ENCODE results near the gene CYB5B.

The CYB5B gene

DNA sequence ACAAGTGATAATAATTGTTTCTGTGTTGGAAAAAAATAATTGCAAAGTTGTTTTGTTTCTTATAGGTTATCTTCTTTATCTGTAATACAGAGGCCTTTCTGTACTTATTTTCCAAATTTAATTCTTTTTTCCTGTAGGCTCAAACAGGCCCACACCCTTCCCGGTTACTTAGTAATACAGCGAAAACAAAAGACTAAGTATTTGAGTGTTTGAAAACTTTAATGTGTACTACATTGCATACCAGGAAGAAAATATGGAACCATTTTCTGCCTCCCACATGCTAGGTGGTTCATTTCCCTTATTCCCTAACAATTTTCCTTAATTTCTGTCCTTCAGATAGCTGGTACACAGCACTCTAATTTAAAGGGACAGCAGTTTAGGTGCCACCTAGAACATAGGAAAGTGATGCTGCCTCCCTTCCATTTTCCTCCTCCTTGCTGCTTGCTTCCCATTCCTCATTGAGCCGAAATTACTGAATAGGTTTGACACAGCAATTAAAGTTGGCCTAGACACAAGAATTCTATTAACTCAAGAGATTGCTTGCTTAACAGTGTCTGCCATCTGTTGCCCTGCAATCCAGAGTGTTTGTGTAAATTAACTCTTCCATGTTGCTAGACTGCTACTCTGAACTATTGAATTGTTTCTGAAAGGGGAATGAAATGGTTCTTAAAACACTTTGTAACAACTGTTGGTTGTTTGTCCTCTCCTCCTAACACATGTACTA, 24.2 kb downstream of the CYB5B start:
- DNase-seq, result no peak

GRCh38 chr16:69451166-69451565, 26.7 kb downstream of the CYB5B start:
- DNase-seq, result no peak

DNA sequence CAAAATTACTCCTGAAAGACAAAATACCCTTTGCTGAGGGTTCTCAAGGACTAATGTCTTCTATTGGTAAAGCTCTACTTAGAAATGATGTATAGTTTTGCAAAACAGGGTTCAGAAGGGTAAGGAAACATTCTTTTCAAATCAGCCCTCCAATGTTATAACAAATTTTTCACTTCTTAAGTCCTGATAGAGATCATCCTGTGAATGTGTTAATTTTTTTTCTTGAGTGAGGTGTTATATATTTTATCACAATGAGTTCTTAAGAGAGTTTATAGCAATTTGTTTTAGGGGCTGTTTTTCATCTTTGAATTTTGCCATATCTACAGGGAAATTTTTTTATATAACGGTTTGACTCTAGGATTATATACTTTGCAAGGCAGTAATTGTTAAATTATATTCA, 29.5 kb downstream of the CYB5B start:
- no peak for DNase-seq

DNA sequence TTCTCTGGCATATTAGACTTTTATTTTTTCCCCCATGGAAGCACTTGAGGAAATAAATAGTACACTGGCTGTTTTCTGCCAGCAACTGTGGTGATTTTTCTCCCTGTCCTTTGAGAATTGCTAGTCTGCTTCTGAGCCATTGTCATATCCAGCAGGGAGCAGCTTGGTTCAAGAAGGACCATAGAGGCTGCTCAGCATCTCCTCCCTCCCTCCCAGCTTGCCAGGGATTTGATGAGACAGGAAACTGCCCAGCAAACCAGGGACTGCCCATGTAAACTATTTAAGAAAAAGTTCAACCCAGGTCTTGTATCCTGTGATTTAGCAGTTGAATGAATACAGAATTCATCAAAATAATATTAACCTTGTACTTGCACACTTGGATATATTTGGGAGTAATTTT, 39.5 kb downstream of the CYB5B start:
- DNase-seq, result no peak

- no peak for DNase-seq
Observed at GRCh38 chr16:69465083-69465721, 40.8 kb downstream of the CYB5B start.

DNA sequence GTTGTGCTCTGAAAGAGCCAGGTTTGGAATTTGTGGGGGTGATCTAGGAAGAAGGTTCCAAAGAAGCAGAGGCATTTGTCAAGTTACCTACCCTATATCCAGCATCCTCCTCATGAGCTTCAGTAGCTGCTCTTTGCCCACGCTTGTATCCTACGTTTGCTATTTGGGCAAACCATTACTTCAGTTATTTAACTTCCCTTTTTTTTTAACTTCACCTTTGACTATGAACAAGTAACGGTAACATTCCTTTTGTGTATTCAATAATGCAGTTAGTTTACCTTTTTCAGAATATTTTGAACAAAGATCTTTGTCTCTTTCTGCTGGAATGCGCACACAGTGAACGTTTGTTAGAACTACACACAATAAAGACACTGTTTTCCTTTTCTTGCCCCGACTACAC, 41.5 kb downstream of the CYB5B start:
- no peak for DNase-seq

GRCh38 chr16:69466547-69466946, 42.1 kb downstream of the CYB5B start:
- no peak for DNase-seq

- DNase-seq, result no peak
Observed at GRCh38 chr16:69467080-69467479, 42.7 kb downstream of the CYB5B start.

DNA sequence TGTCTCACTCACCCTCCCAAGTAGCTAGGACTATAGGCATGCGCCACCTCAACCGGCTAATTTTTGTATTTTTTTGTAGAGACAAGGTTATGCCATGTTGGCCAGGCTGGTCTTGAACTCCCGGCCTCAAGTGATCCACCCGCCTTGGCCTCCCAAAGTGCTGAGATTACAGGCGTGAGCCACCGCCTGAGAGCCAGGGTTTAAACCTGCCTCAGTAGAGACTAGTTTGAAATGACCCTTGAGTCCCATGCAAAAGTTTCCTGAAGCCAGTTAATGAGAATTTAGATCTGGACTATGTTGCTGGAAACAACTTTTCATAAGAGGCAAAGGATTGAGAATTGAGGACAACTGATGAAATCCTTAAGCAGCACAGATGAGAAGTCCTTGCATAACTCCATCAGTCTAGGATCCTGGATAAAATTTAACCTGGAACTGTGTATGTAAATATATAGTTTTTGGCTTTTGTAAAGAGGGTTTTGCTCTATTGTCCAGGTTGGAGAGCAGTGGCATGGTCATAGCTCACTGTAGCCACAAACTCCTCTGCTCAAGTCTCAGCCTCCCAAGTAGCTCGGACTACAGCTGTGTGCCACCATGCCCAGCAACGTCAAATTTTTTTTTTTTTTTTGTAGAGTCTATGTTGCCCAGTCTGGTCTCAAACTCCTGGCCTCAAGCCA, 43.2 kb downstream of the CYB5B start:
- DNase-seq, result no peak

DNA sequence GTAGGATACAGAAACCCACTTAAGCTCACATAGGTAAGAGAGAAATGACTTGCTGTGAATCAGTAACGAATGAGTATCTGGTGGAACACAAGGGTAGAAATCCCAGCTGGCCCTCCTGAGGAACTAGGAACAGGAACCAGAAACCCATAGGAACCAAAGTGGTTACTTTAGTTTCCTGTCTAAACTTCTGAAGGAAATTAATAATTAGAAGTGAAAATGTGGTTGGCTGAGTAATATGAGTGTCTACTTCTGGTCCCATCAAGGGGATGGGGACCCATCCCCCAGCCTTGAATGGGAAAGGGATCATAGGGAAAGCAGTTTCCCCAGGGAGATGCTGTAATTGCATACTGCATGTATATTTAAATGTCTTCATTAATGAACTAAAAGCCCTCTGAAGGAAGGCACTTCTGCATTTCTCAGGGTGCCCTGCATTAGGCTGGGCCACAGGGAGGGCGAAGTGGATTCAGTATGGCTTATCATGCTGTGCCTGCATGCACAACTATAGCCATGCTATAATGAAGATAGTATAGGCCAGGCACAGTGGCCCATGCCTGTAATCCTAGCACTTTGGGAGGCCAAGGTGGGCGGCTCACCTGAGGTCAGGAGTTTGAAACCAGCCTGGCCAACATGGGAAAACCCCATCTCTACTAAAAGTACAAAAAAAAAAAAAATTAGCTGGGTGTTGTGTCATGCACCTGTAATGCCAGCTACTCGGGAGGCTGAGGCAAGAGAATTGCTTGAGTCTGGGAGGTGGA, 45.6 kb downstream of the CYB5B start:
- peak; percentile 6 to 10 for DNase-seq

- DNase-seq, result no peak
Observed at GRCh38 chr16:69471121-69471520, 46.7 kb downstream of the CYB5B start.

- no peak for DNase-seq
Observed at GRCh38 chr16:69474408-69474807, 50.0 kb downstream of the CYB5B start.

DNA sequence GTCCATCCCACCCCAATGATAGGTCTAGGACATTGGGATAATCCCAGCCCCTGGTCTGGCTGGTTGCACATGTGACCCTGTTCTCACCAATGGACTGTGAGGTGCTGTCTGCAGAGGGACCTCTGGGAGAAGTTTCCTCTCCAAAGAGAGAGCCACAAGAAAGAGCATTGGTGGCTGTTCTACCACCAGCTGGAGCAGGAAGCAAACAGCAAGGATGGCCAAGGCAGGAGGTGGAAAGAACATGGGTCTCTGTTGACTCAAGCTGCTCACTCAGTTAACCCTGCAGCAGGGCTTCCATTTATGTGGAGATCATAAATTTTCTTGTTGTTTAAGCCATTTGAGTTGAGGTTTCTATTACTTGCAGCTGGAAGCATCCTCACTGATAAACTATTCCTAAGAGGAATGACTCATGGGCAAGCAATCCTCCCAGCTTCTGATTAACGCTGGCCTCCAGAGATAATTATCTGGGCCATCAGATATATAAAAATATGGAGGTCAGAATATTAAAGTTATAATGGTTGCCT, 52.6 kb downstream of the CYB5B start:
- no peak for DNase-seq

GRCh38 chr16:69477546-69477945, 53.1 kb downstream of the CYB5B start:
- no peak for DNase-seq

DNA sequence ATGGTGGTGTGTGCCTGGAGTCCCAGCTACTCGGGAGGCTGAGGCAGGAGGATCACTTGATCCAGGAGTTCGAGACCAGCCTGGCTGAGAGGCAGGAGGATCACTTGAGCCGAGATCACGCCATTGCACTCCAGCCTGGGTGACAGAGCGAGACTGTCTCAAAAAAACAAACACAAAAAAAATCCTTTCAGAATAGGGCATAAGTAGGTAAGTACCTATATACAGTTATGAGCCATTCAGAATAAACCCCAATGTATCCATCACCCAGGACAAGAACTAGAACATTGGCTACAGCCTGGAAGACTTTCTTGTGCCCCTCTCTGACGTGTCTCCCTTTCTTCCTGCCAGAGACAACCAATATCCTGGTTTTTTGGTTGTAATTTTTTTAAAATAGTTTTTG, 54.3 kb downstream of the CYB5B start:
- DNase-seq, result no peak

GRCh38 chr16:69479775-69480174, 55.4 kb downstream of the CYB5B start:
- DNase-seq, result no peak

GRCh38 chr16:69481901-69482341, 57.5 kb downstream of the CYB5B start:
- no peak for DNase-seq

- no peak for DNase-seq
Observed at GRCh38 chr16:69482410-69482991, 58.1 kb downstream of the CYB5B start.

DNA sequence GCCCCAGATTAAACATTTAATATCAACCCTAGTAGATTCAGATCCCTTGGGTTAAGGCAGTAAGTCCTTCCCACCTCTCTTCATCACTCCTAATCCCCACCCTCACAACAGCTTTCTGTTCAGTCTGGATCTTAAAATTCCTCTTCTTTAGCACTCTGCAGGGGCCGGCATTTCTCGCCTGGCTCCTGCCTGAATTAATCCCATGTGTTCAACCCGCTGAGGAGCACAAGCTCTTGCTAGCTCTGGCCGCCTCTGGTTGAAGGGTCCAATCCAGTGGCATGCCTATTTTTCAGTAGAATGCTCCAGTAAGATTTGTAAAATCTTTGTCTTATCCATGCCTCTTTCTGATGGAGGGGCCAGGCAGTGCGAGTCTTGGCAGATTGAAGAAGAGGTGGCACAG, 59.2 kb downstream of the CYB5B start:
- no peak for DNase-seq

GRCh38 chr16:69485361-69485760, 60.9 kb downstream of the CYB5B start:
- no peak for DNase-seq

GRCh38 chr16:69485816-69486215, 61.4 kb downstream of the CYB5B start:
- no peak for DNase-seq

- no peak for DNase-seq
Observed at GRCh38 chr16:69486272-69486671, 61.9 kb downstream of the CYB5B start.

DNA sequence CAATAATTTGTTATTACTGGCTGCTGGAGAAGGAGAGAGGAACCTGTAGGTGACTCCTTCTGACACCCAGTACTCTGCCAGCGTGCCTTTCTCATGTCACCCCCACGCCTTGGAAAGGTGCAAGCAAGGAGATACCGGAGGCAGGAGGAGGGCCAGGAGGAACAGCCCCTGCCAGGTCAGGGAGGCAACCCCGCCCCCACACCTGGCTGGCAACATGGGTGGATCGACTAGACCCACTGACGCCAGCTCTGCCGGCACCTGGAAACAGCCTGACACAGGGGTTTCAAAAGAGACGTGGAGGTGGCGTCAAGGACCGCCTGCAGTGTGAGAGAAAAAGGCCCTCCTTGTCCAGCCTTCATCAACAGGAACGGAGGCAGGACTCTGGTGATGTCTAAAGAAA, 62.3 kb downstream of the CYB5B start:
- DNase-seq, result no peak

All from stimulated activated CD4-positive, alpha-beta T cell treated with anti-CD3 and anti-CD28 coated beads, Interleukin-2, amount 100 ng/mL, for 48 hours (primary cell).